Endothelial cell of umbilical vein (primary cell): ENCODE measurements around the gene UBC. TPM values are rescaled to one million over a fixed set of nuclear protein-coding genes. Genes with fewer than 3 reads are reported as not detected.

ENCODE experiments used
- BruUV-seq: library from RNA; stranded (reverse); fragments of 400-500 nt; replicated peaks from 2 replicates; lab custom pipeline; 2021; lab: Mats Ljungman, UMichigan
- CTCF ChIA-PET: fragments of 300-600, 350-600 bp; sonication (Branson Sonifier 250); formaldehyde crosslinking; loops from one replicate; lab custom pipeline; 2021; ENCODE audit warnings: antibody characterized with exemption, inconsistent platforms; lab: Charles Lee
- POLR2A ChIA-PET: fragments of 300-600, 350-600 bp; sonication (Branson Sonifier 250); formaldehyde crosslinking; loops from one replicate; lab custom pipeline; 2021; ENCODE audit warnings: antibody characterized with exemption, inconsistent platforms; lab: Charles Lee
- DNase-seq: peaks from one replicate; pipeline ENCODE4 v3.0.0-alpha.2; 2011; ENCODE audit warnings: low read depth, low spot score
- FAIRE-seq: peaks from 2 replicates; lab custom pipeline; 2011; peaks lifted over from hg19 to GRCh38; lab: Jason Lieb, UNC
- H2AFZ ChIP-seq: 2 replicates; pipeline ENCODE4 v1.6.0; 2012; ENCODE audit warnings: low read depth, low read length, control low read depth, inconsistent platforms
- H3K27ac ChIP-seq: 2 replicates; pipeline ENCODE4 v1.5.1; 2011; ENCODE audit warnings: low read depth, mild to moderate bottlenecking, control low read depth, low read length, moderate library complexity; ENCODE audit not compliant: insufficient read depth
- H3K27me3 ChIP-seq, 2 experiments: 2 replicates each; pipeline versions ENCODE4 v1.6.0 to v1.6.1; 2011; ENCODE audit warnings: low read length in 2 of 2, mixed read lengths in 1 of 2; ENCODE audit not compliant: control insufficient read depth in 2 of 2, insufficient read depth in 2 of 2
- H3K36me3 ChIP-seq, 2 experiments: 2 replicates in 1 of 2; 3 replicates in 1 of 2; pipeline ENCODE4 v1.5.1; 2011; ENCODE audit warnings: low read length in 2 of 2, mild to moderate bottlenecking in 1 of 2, moderate library complexity in 1 of 2; ENCODE audit not compliant: control insufficient read depth in 2 of 2, insufficient read depth in 2 of 2; ENCODE audit errors: extremely low read depth in 1 of 2
- H3K4me1 ChIP-seq: 3 replicates; pipeline ENCODE4 v1.5.1; 2011; ENCODE audit warnings: mild to moderate bottlenecking, low read length; ENCODE audit not compliant: control insufficient read depth, insufficient read depth; ENCODE audit errors: extremely low read depth
- H3K4me2 ChIP-seq: 2 replicates; pipeline ENCODE4 v1.6.1; 2011; ENCODE audit warnings: low read length, control low read depth, mixed read lengths; ENCODE audit not compliant: insufficient read depth
- H3K4me3 ChIP-seq, 3 experiments: fragments of 200-600 bp in 1 of 3; sonication (generic), shearing (Covaris generic) in 1 of 3; replicated peaks in 1 of 3; 2 replicates each; pipeline ENCODE4 v1.5.1; 2011 to 2016; ENCODE audit warnings: control low read depth in 3 of 3, low read length in 3 of 3, mild to moderate bottlenecking in 2 of 3, inconsistent platforms in 1 of 3, low read depth in 1 of 3, moderate library complexity in 1 of 3; ENCODE audit not compliant: insufficient read depth in 1 of 3
- H3K79me2 ChIP-seq: 2 replicates; pipeline ENCODE4 v1.6.0; 2012; ENCODE audit warnings: low read length, inconsistent platforms; ENCODE audit not compliant: control insufficient read depth, insufficient read depth
- H3K9ac ChIP-seq: replicated peaks from 2 replicates; pipeline ENCODE3; 2011; ENCODE audit warnings: low read length, control low read depth; ENCODE audit not compliant: insufficient read depth; ENCODE audit errors: extremely low read depth
- H3K9me1 ChIP-seq: replicated peaks from 3 replicates; pipeline ENCODE4 v1.6.0; 2011; ENCODE audit warnings: mild to moderate bottlenecking, low read length; ENCODE audit not compliant: control insufficient read depth, insufficient read depth; ENCODE audit errors: extremely low read depth
- H3K9me3 ChIP-seq: replicated peaks from 2 replicates; pipeline ENCODE4 v1.5.1; 2012; ENCODE audit warnings: low read length, inconsistent platforms; ENCODE audit not compliant: control insufficient read depth, insufficient read depth
- H4K20me1 ChIP-seq: replicated peaks from 2 replicates; pipeline ENCODE3; 2011; ENCODE audit warnings: mild to moderate bottlenecking, low read length; ENCODE audit not compliant: control insufficient read depth, insufficient read depth; ENCODE audit errors: extremely low read depth
- CTCF ChIP-seq, 2 donors: IDR thresholded peaks; 1 replicate in 1 of 2; 2 replicates in 1 of 2; pipeline ENCODE4 v1.5.1; 2011; ENCODE audit warnings: low read length in 2 of 2, mild to moderate bottlenecking in 2 of 2, moderate library complexity in 2 of 2, control low read depth in 1 of 2, inconsistent platforms in 1 of 2, low read depth in 1 of 2; ENCODE audit not compliant: insufficient read depth in 1 of 2; ENCODE audit errors: extremely low read depth in 1 of 2
- EZH2 ChIP-seq: IDR thresholded peaks from 2 replicates; pipeline ENCODE4 v1.6.1; 2012; ENCODE audit warnings: borderline replicate concordance, low read depth, mild to moderate bottlenecking, moderate library complexity, low read length, inconsistent platforms; ENCODE audit not compliant: severe bottlenecking
- FOS ChIP-seq: IDR thresholded peaks from 2 replicates; pipeline ENCODE4 v1.6.1; 2011; ENCODE audit warnings: mild to moderate bottlenecking, low read length, moderate library complexity, borderline replicate concordance; ENCODE audit not compliant: insufficient read depth
- GATA2 ChIP-seq: IDR thresholded peaks from 2 replicates; pipeline ENCODE4 v1.7.0; 2011; ENCODE audit warnings: low read depth, mild to moderate bottlenecking, moderate library complexity, mixed read lengths, low read length; ENCODE audit not compliant: insufficient read length, insufficient read depth
- JUN ChIP-seq: IDR thresholded peaks from 2 replicates; pipeline ENCODE4 v1.6.1; 2011; ENCODE audit warnings: borderline replicate concordance, low read depth; ENCODE audit not compliant: insufficient read length, insufficient read depth
- MAX ChIP-seq: IDR thresholded peaks from 2 replicates; pipeline ENCODE4 v1.6.1; 2011; ENCODE audit not compliant: insufficient read depth, insufficient read length
- MYC ChIP-seq: IDR thresholded peaks from one replicate; pipeline ENCODE4 v1.6.1; 2011; ENCODE audit warnings: mild to moderate bottlenecking, low read depth, low read length
- POLR2A ChIP-seq: IDR thresholded peaks from 2 replicates; pipeline ENCODE4 v1.6.1; 2012; ENCODE audit warnings: low read depth, mild to moderate bottlenecking, control low read depth, low read length
- POLR2AphosphoS5 ChIP-seq: IDR thresholded peaks from 2 replicates; pipeline ENCODE4 v1.6.1; 2012; ENCODE audit warnings: low read depth, mild to moderate bottlenecking, control low read depth, low read length, moderate library complexity; ENCODE audit not compliant: insufficient read depth
- dilution Hi-C: fragments of 300-500 bp; cut with MboI; formaldehyde crosslinking; loops from one replicate; pipeline ENCODE4 v1.15.0; 2019; ENCODE audit warnings: low sequenced_read_pairs; ENCODE audit not compliant: extremely low pct_ligation_motif_present
- intact Hi-C: fragments of 100-400 bp; cut with micrococcal nuclease; formaldehyde crosslinking; loops from one replicate; pipeline ENCODE4 v1.10.0; 2022
- polyA plus RNA-seq, 4 experiments: library from polyadenylated mRNA; depleted of rRNA in 3 of 4; stranded (reverse) in 3 of 4; unstranded in 1 of 4; fragments of >200 nt; gene quantifications; 2 replicates each; pipeline versions ENCODE4 v1.2.1 to v1.2.3, GENCODE V29; 2011 to 2012; ENCODE audit warnings: missing spikeins in 1 of 4
- total RNA-seq: library from RNA; stranded (reverse); gene quantifications from 2 replicates; pipeline ENCODE4 v1.2.3, GENCODE V29; 2021

Gene UBC
- total and polyA plus RNA-seq, 2 donors (not counting 3 experiments of a cell fraction or from before 2014, with no cell fraction given): 875 to 1,305 TPM

DNA sequence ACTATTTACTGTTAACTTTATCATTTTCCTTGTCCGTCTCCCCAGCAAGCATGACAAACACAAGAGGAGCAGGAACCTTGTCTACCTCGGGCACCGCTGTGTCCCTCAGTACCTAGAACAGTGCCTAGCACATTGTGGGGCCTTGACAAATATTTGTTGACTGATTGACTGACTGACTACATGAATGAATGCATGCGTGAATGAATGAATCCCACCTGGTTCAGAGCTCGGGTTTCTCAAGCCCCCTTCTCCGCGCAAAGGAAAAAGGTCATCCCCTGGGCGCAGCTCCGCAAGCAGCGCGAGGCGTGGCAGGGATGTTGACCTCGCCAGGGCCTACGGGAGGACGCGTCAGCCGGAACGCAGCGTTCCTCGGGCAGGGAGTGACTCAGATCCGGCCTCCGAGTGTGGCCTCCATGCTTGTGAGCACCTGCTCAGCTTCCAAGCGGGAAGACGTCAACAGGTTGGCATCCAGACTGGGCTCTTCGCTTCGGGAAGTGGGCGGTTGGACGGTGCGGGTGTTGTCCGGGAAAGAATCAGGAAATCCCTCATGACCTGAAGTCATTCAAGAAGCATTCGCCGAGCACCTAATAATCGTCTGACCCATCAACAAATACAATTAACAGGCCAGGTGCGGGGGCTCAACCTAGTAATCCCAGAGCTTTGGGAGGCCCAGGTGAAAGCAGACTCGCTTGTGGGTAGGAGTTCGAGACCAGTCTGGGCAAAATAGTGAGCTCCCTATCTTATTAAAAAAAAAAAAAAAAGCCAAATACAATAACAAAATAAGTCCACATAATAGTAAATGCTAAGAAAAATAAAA lies 13.9 kb upstream of the UBC start:
- peak overlapping the region; percentile 93 for H3K27ac ChIP-seq
- intact Hi-C loops (loop anchor here (1.0 to 5.0 kb wide), 3 partner anchors 11 to 361 kb away; partner anchors contain the start of gene NCOR2), dilution Hi-C loops (no loop called here)
- CTCF ChIA-PET: interaction anchor here (1.0 to 2.5 kb wide), 6 partner anchors 9 to 22 kb away, joined by 3 to 20 read pairs (median 8); no protein-coding TSS in a partner anchor
- TF ChIP-seq POLR2A: no peak
- no peak for TF ChIP-seq EZH2
- peak; percentile 56 for TF ChIP-seq MAX
- TF ChIP-seq CTCF (IDR thresholded peaks at IDR 0.05; ENCODE audit: extremely low read depth in 1 of 2, insufficient read depth in 1 of 2, low read depth in 1 of 2, low read length in 2 of 2): no peak
- peak; percentile 94 for TF ChIP-seq JUN
- TF ChIP-seq MYC: peak; percentile 75
- TF ChIP-seq POLR2AphosphoS5: peak; percentile 92
- TF ChIP-seq GATA2: no peak
- TF ChIP-seq FOS: peak; percentile 88
- POLR2A ChIA-PET: interaction anchor here (1.5 to 3.2 kb wide), 5 partner anchors 10 to 14 kb away, joined by 4 to 26 read pairs (median 8); partner anchors contain the start of gene UBC
- FAIRE-seq (peak; percentile 93), DNase-seq (peak; percentile 94)
- no peaks in the 10 kb centered on the region for H3K9me3 ChIP-seq
- H3K4me3 ChIP-seq: peak overlapping the region in 2 of 3 experiments; percentile 0 to 25
- no peaks in the 10 kb centered on the region for H4K20me1 ChIP-seq
- no peaks in the 10 kb centered on the region for H3K79me2 ChIP-seq
- no peaks in the 10 kb centered on the region for H3K36me3 ChIP-seq
- BruUV-seq: TSS peak; percentile 82
- no peaks in the 10 kb centered on the region for H3K9me1 ChIP-seq
- no peaks in the 10 kb centered on the region for H3K27me3 ChIP-seq
- H3K4me2 ChIP-seq: peak overlapping the region; percentile 40
- H3K4me1 ChIP-seq: peaks cover 14% of the 10 kb centered on the region
- H2AFZ ChIP-seq: peak overlapping the region; percentile 40
- H3K9ac ChIP-seq: peak overlapping the region; percentile 92
